LNCaP clone FGC (cell line): ENCODE results near the gene MAP3K20.
"Not testable (repeated sequence)": the region's sequence is repeated elsewhere in the genome, so short reads cannot be mapped to it uniquely, and the experiment has no call there.

Experiments used
- DNase-seq: peaks from one replicate; pipeline ENCODE4 v3.0.0-alpha.2; 2011; ENCODE audit warnings: low read depth
- H3K4me3 ChIP-seq: 2 replicates; pipeline ENCODE4 v1.5.1; 2011; ENCODE audit warnings: mild to moderate bottlenecking, low read depth, low read length, control low read depth
- CTCF ChIP-seq: IDR thresholded peaks from 2 replicates; pipeline ENCODE4 v1.5.1; 2012; ENCODE audit warnings: mild to moderate bottlenecking; ENCODE audit not compliant: control insufficient read depth, insufficient read depth; ENCODE audit errors: extremely low read depth

Gene MAP3K20

GRCh38 chr2:173280853-173281252, 205.2 kb downstream of the MAP3K20 start:
- TF ChIP-seq CTCF, result no peak
- no peak for DNase-seq
- H3K4me3 ChIP-seq, result no peak overlapping the region

GRCh38 chr2:173281898-173282297, 206.3 kb downstream of the MAP3K20 start:
- not testable (repeated sequence) for H3K4me3 ChIP-seq, DNase-seq

- no peak overlapping the region for H3K4me3 ChIP-seq
- no peak for DNase-seq
- TF ChIP-seq CTCF, result no peak
These were observed 207.3 kb downstream of the MAP3K20 start for GRCh38 chr2:173282795-173283545.

- TF ChIP-seq CTCF, result no peak
- no peak overlapping the region for H3K4me3 ChIP-seq
- no peak for DNase-seq
These were observed 210.6 kb downstream of the MAP3K20 start for GRCh38 chr2:173286153-173286809.

- no peak for TF ChIP-seq CTCF
- no peak overlapping the region for H3K4me3 ChIP-seq
- DNase-seq, result no peak
These were observed 211.9 kb downstream of the MAP3K20 start for GRCh38 chr2:173287594-173287993.

GRCh38 chr2:173288561-173288960, 212.9 kb downstream of the MAP3K20 start:
- TF ChIP-seq CTCF, result no peak
- no peak overlapping the region for H3K4me3 ChIP-seq
- DNase-seq, result no peak

- TF ChIP-seq CTCF, result no peak
- no peak overlapping the region for H3K4me3 ChIP-seq
- no peak for DNase-seq
These were observed 214.4 kb downstream of the MAP3K20 start for GRCh38 chr2:173290046-173290445.
